A549 (cell line): Measurements from ENCODE around the gene OLIG2. TPM values are rescaled to one million over a fixed set of nuclear protein-coding genes. Genes with fewer than 3 reads are reported as not detected.

Experiments used
- ATAC-seq, 2 experiments: fragments of 200-7000 bp in 1 of 2; fragments of >200 bp in 1 of 2; cut with Nextera tagmentation in 1 of 2; cut with Tn5 transposase in 1 of 2; 3 replicates each; pipeline versions ENCODE4 v1.8.0 to v1.9.1; 2018 to 2020; ENCODE audit warnings: mild to moderate bottlenecking in 1 of 2, moderate library complexity in 1 of 2
- CTCF ChIA-PET: fragments of 300-600 bp; sonication (Branson Sonifier 250); formaldehyde crosslinking; extraction: SDS; loops from one replicate; lab custom pipeline; 2021; ENCODE audit warnings: antibody characterized with exemption, inconsistent platforms; lab: Yijun Ruan, JAX
- POLR2A ChIA-PET: fragments of 350-600 bp; formaldehyde crosslinking; extraction: SDS; loops from one replicate; lab custom pipeline; 2021; ENCODE audit warnings: antibody characterized with exemption, inconsistent platforms; lab: Yijun Ruan, JAX
- DNase-seq, 2 experiments: peaks; one replicate each; pipeline versions ENCODE4 v3.0.0 to v3.0.0-alpha.2; 2011 to 2016; ENCODE audit warnings: low read depth in 1 of 2, low spot score in 1 of 2
- FAIRE-seq: peaks from 2 replicates; lab custom pipeline; 2011; peaks lifted over from hg19 to GRCh38; lab: Jason Lieb, UNC
- H3K27ac ChIP-seq, 2 experiments: fragments of >200 bp; sonication (Bioruptor Twin); formaldehyde crosslinking; 3 replicates each; pipeline ENCODE4 v1.5.1; 2016 to 2017
- H3K4me1 ChIP-seq: fragments of >200 bp; sonication (Bioruptor Twin); formaldehyde crosslinking; 3 replicates; pipeline ENCODE4 v1.6.1; 2016
- H3K4me2 ChIP-seq: fragments of >200 bp; sonication (Bioruptor Twin); formaldehyde crosslinking; 3 replicates; pipeline ENCODE4 v1.6.1; 2016
- H3K4me3 ChIP-seq: fragments of >200 bp; sonication (Bioruptor Twin); formaldehyde crosslinking; 3 replicates; pipeline ENCODE4 v1.5.1; 2016
- H3K9me3 ChIP-seq: fragments of >200 bp; sonication (Bioruptor Twin); formaldehyde crosslinking; 3 replicates; pipeline ENCODE4 v1.6.1; 2016
- ATOH8 ChIP-seq: fragments of 250-450 bp; sonication (Bioruptor Pico); IDR thresholded peaks from 2 replicates; pipeline ENCODE4 v1.5.0; 2020; ENCODE audit warnings: low read depth, mild to moderate bottlenecking, moderate library complexity
- CEBPB ChIP-seq, 2 experiments: fragments of >200 bp in 1 of 2; sonication (Bioruptor Twin) in 1 of 2; formaldehyde crosslinking in 1 of 2; IDR thresholded peaks; 2 replicates each; pipeline ENCODE4 v1.6.1; 2012 to 2016
- CTCF ChIP-seq: fragments of >200 bp; sonication (Bioruptor Twin); formaldehyde crosslinking; IDR thresholded peaks from 3 replicates; pipeline ENCODE4 v1.5.1; 2016
- FOSB ChIP-seq: fragments of 250-450 bp; sonication (Bioruptor Pico); IDR thresholded peaks from 2 replicates; pipeline ENCODE4 v1.5.0; 2020; ENCODE audit warnings: mild to moderate bottlenecking, moderate library complexity
- GATA3 ChIP-seq: IDR thresholded peaks from 2 replicates; pipeline ENCODE4 v1.6.1; 2012; ENCODE audit warnings: borderline replicate concordance
- HEYL ChIP-seq: fragments of 250-450 bp; sonication (Bioruptor Pico); IDR thresholded peaks from 2 replicates; pipeline ENCODE4 v1.8.0; 2021; ENCODE audit warnings: mild to moderate bottlenecking, moderate library complexity
- HMGXB4 ChIP-seq: fragments of 250-450 bp; sonication (Bioruptor Pico); IDR thresholded peaks from 2 replicates; pipeline ENCODE4 v1.5.0; 2021; ENCODE audit warnings: mild to moderate bottlenecking, moderate library complexity, borderline replicate concordance
- HOXB5 ChIP-seq: fragments of 250-450 bp; sonication (Bioruptor Pico); IDR thresholded peaks from 2 replicates; pipeline ENCODE4 v1.5.0; 2020; ENCODE audit warnings: mild to moderate bottlenecking, moderate library complexity
- JUNB ChIP-seq: fragments of >200 bp; sonication (Bioruptor Twin); formaldehyde crosslinking; IDR thresholded peaks from 2 replicates; pipeline ENCODE4 v1.6.1; 2016
- KDM1A ChIP-seq: fragments of 200-600 bp; sonication (generic); IDR thresholded peaks from 2 replicates; pipeline ENCODE4 v1.6.1; 2016; ENCODE audit warnings: low read depth, mild to moderate bottlenecking
- KDM5A ChIP-seq: fragments of 200-600 bp; sonication (generic); IDR thresholded peaks from 2 replicates; pipeline ENCODE4 v1.6.1; 2016; ENCODE audit warnings: antibody characterized with exemption, mild to moderate bottlenecking
- MAFK ChIP-seq: fragments of 450-650 bp; IDR thresholded peaks from 2 replicates; pipeline ENCODE4 v1.6.1; 2014; ENCODE audit not compliant: partially characterized antibody
- MAZ ChIP-seq: fragments of 150-350 bp; IDR thresholded peaks from 2 replicates; pipeline ENCODE4 v1.6.1; 2014; ENCODE audit warnings: antibody characterized with exemption, low read depth, low read length, borderline replicate concordance
- PHF8 ChIP-seq: fragments of 200-600 bp; sonication (generic); IDR thresholded peaks from 2 replicates; pipeline ENCODE4 v1.6.1; 2016; ENCODE audit warnings: low read depth, mild to moderate bottlenecking, antibody characterized with exemption, moderate library complexity, borderline replicate concordance
- RAD21 ChIP-seq, 2 experiments: fragments of >200 bp in 1 of 2; sonication (Bioruptor Twin) in 1 of 2; formaldehyde crosslinking in 1 of 2; IDR thresholded peaks in 1 of 2; conservative IDR thresholded peaks in 1 of 2; 2 replicates in 1 of 2; 3 replicates in 1 of 2; pipeline ENCODE4 v1.6.1; 2012 to 2018; ENCODE audit warnings: inconsistent platforms in 1 of 2
- RARB ChIP-seq: fragments of 250-450 bp; sonication (Bioruptor Pico); IDR thresholded peaks from 2 replicates; pipeline ENCODE4 v1.8.0; 2021; ENCODE audit warnings: mild to moderate bottlenecking, moderate library complexity
- RNF2 ChIP-seq: fragments of 200-600 bp; sonication (generic); IDR thresholded peaks from 2 replicates; pipeline ENCODE4 v1.6.1; 2016; ENCODE audit warnings: low read depth, mild to moderate bottlenecking, antibody characterized with exemption, moderate library complexity, borderline replicate concordance
- TFCP2L1 ChIP-seq: fragments of 250-450 bp; sonication (Bioruptor Pico); IDR thresholded peaks from 2 replicates; pipeline ENCODE4 v1.5.0; 2021; ENCODE audit warnings: mild to moderate bottlenecking
- TP53 ChIP-seq: fragments of 250-450 bp; sonication (Bioruptor Pico); IDR thresholded peaks from 2 replicates; pipeline ENCODE4 v1.5.0; 2021; ENCODE audit warnings: mild to moderate bottlenecking, moderate library complexity
- ZFP36 ChIP-seq: fragments of 450-650 bp; IDR thresholded peaks from 2 replicates; pipeline ENCODE4 v1.6.1; 2014; ENCODE audit warnings: borderline replicate concordance; ENCODE audit not compliant: partially characterized antibody
- ZNF302 ChIP-seq: fragments of 250-450 bp; sonication (Bioruptor Pico); IDR thresholded peaks from 2 replicates; pipeline ENCODE4 v1.9.0; 2021; ENCODE audit warnings: inconsistent platforms, mild to moderate bottlenecking, moderate library complexity
- WGBS: methylation state at CpG from one replicate; pipeline ENCODE4 v1.1.6; 2017; ENCODE audit errors: missing lambda C conversion rate; 5-methylcytosine and 5-hydroxymethylcytosine counted together
- polyA plus RNA-seq, 4 experiments: library from polyadenylated mRNA; depleted of rRNA in 3 of 4; stranded (reverse); fragments of >200 nt; fragmentation: RNase III in 1 of 4; extraction: RNeasy Plus Mini Kit Qiagen cat#74134 plus additional on column Dnase treatment in 1 of 4; gene quantifications; 2 replicates in 3 of 4; 3 replicates in 1 of 4; pipeline ENCODE4 v1.2.3, GENCODE V29; 2011 to 2017
- TF ChIP-seq, protein P1 (sequence below): IDR thresholded peaks from 2 replicates; pipeline ENCODE4 v1.6.1; 2012; ENCODE audit warnings: low read depth, borderline replicate concordance
- TF ChIP-seq, protein P2 (sequence below): fragments of >200 bp; sonication (Bioruptor Twin); formaldehyde crosslinking; IDR thresholded peaks from 3 replicates; pipeline ENCODE4 v1.6.1; 2016

OLIG2 gene
- polyA plus RNA-seq, 2 of the 4 experiments (the other 2 are of a cell fraction): not detected

DNA sequence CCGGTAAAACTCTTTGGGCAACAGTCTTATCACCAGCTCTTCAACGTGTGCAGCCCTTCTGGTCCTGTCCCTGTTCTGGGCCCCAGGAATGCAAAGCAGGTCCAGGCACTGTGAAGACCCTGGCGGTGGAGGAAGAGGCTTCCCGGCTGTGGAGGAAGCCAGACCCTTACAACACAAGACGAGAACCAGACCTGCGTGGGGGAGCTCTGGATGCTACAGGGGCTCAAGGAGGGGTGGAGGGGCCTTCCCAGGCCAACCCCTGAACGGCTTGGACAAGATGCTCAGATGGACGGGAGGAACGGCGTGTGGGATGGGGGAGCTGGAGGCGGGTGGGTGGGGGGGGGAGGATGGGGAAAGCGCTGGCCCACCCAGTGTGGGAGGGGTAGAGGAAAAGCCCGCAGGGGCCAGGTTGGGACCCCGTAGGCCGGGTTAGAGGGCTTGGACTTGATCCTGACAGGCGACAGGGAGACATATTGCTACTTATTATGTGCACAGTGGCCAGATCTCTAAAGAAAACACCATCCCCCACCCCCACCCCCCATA, 5.1 kb upstream of the OLIG2 start:
- no peak for ATAC-seq
- no peak overlapping the region for H3K27ac ChIP-seq

DNA sequence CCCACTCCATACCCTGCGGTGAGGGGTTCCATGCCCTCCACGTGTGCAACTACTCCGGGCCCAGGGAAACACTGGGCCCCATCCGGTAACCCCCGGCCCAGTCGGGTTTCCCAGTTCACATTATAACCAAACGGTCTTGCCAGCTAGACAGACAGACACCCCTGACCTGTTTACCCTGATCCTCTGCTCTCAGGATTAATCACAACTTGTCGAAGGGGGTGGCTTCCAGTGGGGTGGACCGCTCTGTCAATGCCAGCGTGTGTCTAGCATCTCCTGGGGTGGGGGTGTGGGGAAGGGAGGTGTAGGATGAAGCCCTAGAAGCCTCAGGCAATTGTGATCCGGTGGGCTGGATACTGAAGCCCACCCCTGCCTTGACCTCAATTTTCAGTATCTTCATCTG, 4.6 kb upstream of the OLIG2 start:
- no peak overlapping the region for H3K4me3 ChIP-seq
- DNase-seq: no peak
- POLR2A ChIA-PET: no interaction called here
- no peak overlapping the region for H3K4me2 ChIP-seq
- 41% methylated on average over 9 of the region's 11 CpGs for WGBS
- H3K27ac ChIP-seq: no peak overlapping the region
- no peaks in the 10 kb centered on the region for H3K4me1 ChIP-seq
- no peak for ATAC-seq
- TF ChIP-seq GATA3 (no peak), ZNF302 (CRISPR knock-in tag) (no peak), CEBPB (IDR thresholded peaks at IDR 0.05) (no peak), HMGXB4 (CRISPR knock-in tag) (no peak), ZFP36 (no peak), PHF8 (no peak), TP53 (no peak), KDM5A (no peak), MAFK (no peak), RARB (CRISPR knock-in tag) (no peak)
- TF ChIP-seq, protein P1, sequence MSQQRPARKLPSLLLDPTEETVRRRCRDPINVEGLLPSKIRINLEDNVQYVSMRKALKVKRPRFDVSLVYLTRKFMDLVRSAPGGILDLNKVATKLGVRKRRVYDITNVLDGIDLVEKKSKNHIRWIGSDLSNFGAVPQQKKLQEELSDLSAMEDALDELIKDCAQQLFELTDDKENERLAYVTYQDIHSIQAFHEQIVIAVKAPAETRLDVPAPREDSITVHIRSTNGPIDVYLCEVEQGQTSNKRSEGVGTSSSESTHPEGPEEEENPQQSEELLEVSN: no peak
- TF ChIP-seq, protein P2, sequence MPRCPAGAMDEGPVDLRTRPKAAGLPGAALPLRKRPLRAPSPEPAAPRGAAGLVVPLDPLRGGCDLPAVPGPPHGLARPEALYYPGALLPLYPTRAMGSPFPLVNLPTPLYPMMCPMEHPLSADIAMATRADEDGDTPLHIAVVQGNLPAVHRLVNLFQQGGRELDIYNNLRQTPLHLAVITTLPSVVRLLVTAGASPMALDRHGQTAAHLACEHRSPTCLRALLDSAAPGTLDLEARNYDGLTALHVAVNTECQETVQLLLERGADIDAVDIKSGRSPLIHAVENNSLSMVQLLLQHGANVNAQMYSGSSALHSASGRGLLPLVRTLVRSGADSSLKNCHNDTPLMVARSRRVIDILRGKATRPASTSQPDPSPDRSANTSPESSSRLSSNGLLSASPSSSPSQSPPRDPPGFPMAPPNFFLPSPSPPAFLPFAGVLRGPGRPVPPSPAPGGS: no peak
- TF ChIP-seq, all 56 proteins: peak for 0
- CTCF ChIA-PET: interaction anchor here (0.9 kb wide), 1 partner anchor 106 kb away, joined by 4 read pairs; no protein-coding TSS in a partner anchor
- no peak for FAIRE-seq
- H3K9me3 ChIP-seq: no peaks in the 10 kb centered on the region

More for the DNA sequence above, 5.1 kb upstream of the OLIG2 start:
- Histone ChIP-seq H3K9me3 (no peaks in the 10 kb centered on the region), H3K4me3 (no peak overlapping the region), H3K4me1 (no peaks in the 10 kb centered on the region), H3K4me2 (no peak overlapping the region)
- CTCF ChIA-PET: no interaction called here
- TF ChIP-seq JUNB: no peak
- no peak for TF ChIP-seq TFCP2L1
- no peak for TF ChIP-seq HOXB5 (CRISPR knock-in tag)
- TF ChIP-seq HEYL (CRISPR knock-in tag): no peak
- TF ChIP-seq MAFK: no peak
- no peak for TF ChIP-seq HMGXB4 (CRISPR knock-in tag)
- no peak for TF ChIP-seq KDM1A
- no peak for TF ChIP-seq MAZ
- TF ChIP-seq, protein P1: no peak
- TF ChIP-seq CTCF: no peak
- no peak for TF ChIP-seq ATOH8
- TF ChIP-seq FOSB (CRISPR knock-in tag): no peak
- TF ChIP-seq PHF8: no peak
- TF ChIP-seq RAD21 (conservative IDR thresholded peaks at IDR 0.05 in 1 of 2, IDR thresholded peaks at IDR 0.05 in 1 of 2): no peak
- TF ChIP-seq RNF2: no peak
- 15% methylated on average over 8 of the region's 16 CpGs for WGBS
- DNase-seq (no peak), FAIRE-seq (no peak)
- POLR2A ChIA-PET: no interaction called here
